Cardiac muscle cell (in vitro differentiated cells and primary cell): ENCODE data around the gene SPRYD3. TPM values are rescaled to one million over a fixed set of nuclear protein-coding genes. Genes with fewer than 3 reads are reported as not detected.

Experiments used
- DNase-seq, 2 donors: peaks; one replicate each; pipeline versions ENCODE4 v3.0.0 to v3.0.0-alpha.2; 2010 to 2017; ENCODE audit warnings: low read depth in 1 of 2, low spot score in 1 of 2
- H3K27ac ChIP-seq: fragments of 200-600 bp; sonication (generic); 2 replicates; pipeline ENCODE4 v1.5.1; 2016
- H3K27me3 ChIP-seq: fragments of 200-600 bp; sonication (generic); 2 replicates; pipeline ENCODE4 v1.6.0; 2016; ENCODE audit warnings: control low read depth
- H3K36me3 ChIP-seq: fragments of 200-600 bp; sonication (generic); 2 replicates; pipeline ENCODE4 v1.5.1; 2016; ENCODE audit warnings: control low read depth
- H3K4me1 ChIP-seq: fragments of 200-600 bp; sonication (generic); 2 replicates; pipeline ENCODE4 v1.8.1; 2017; ENCODE audit warnings: low read depth, mild to moderate bottlenecking, mixed run types
- H3K4me3 ChIP-seq: fragments of 200-600 bp; sonication (generic); 2 replicates; pipeline ENCODE4 v1.5.1; 2016; ENCODE audit warnings: mild to moderate bottlenecking
- H3K9me3 ChIP-seq: fragments of 200-600 bp; sonication (generic); 2 replicates; pipeline ENCODE4 v1.5.1; 2017; ENCODE audit warnings: low read depth, mild to moderate bottlenecking, control low read depth
- CTCF ChIP-seq: IDR thresholded peaks from 2 replicates; pipeline ENCODE4 v1.5.1; 2012; ENCODE audit warnings: low read depth, mild to moderate bottlenecking, low read length
- polyA plus RNA-seq: library from polyadenylated mRNA; unstranded; fragments of >200 nt; fragmentation: Nextera tagmentation; extraction: Ambion mirVana; gene quantifications from 2 replicates; pipeline ENCODE4 v1.2.1, GENCODE V29; 2016
- total RNA-seq: library from RNA; depleted of rRNA; stranded (reverse); fragments of >200 nt; gene quantifications from 2 replicates; pipeline ENCODE4 v1.2.3, GENCODE V29; 2016

SPRYD3 gene
- total and polyA plus RNA-seq, 2 experiments from 2014 or later, result 14.8 to 17.6 TPM

GRCh38 chr12:53051058-53051880 is 27.9 kb downstream of the SPRYD3 start:
- Histone ChIP-seq H3K36me3 (no peaks in the 10 kb centered on the region), H3K27me3 (no peaks in the 10 kb centered on the region), H3K4me1 (peaks cover 32% of the 10 kb centered on the region), H3K4me3 (no peak overlapping the region), H3K27ac (no peak overlapping the region), H3K9me3 (no peaks in the 10 kb centered on the region)
- TF ChIP-seq CTCF, result peak; percentile 13
- DNase-seq, result peak in 1 of 2 donors; percentile 77

- Histone ChIP-seq H3K9me3 (no peaks in the 10 kb centered on the region), H3K4me1 (peaks cover 32% of the 10 kb centered on the region), H3K36me3 (no peaks in the 10 kb centered on the region), H3K4me3 (no peak overlapping the region), H3K27me3 (no peaks in the 10 kb centered on the region), H3K27ac (no peak overlapping the region)
- DNase-seq, result no peak
- no peak for TF ChIP-seq CTCF
Observed at GRCh38 chr12:53050426-53051057, 28.6 kb downstream of the SPRYD3 start.

DNA sequence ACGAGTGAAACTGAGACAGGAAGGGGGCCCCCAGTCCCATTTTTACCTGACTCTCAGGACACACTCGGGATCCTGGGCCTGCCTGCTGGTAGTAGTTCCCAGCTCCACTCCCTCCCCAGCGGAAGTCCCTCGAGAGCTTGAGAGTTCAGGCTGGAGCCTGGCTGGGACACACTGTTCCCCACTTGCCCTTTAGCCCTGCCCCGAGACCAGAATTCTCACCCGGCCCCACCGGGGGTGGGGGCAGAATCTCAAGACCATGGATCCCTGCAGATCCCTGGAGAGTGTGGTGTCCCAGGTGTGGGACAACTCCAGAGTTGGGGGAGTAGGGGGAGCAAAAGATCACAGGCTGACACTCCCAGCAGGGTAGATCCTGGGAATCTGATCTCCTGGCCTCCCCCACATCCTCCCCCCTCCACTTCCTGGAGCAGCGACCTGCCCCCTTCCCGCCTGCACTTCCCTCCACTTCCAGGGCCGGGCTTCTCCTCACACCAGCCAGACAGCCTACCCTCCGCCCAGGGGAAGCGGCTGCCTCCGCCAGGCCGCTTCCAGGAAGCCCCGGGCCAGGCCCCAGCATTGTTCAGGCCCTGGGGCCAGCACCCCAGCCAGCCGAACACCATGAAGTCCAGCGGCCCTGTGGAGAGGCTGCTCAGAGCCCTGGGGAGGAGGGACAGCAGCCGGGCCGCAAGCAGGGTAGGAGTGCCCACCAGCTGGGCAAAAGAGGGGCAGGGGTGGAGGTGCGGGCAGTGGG is 29.4 kb downstream of the SPRYD3 start, which contains the start of gene TNS2:
Gene TNS2 (plus strand): TSS at position 495 of the 748 bp plus-strand sequence. CDS start 121 bp downstream, at position 616.
- Histone ChIP-seq H3K4me3 (no peak within 1 kb of the TSS), H3K27ac (peak within 1 kb of the TSS; percentile 97), H3K27me3 (no peaks in the 10 kb centered on the region), H3K9me3 (no peaks in the 10 kb centered on the region), H3K36me3 (no peaks in the 10 kb centered on the region), H3K4me1 (peaks cover 32% of the 10 kb centered on the region)
- TF ChIP-seq CTCF, result no peak
- DNase-seq, result peak; percentile 35 to 86

DNA sequence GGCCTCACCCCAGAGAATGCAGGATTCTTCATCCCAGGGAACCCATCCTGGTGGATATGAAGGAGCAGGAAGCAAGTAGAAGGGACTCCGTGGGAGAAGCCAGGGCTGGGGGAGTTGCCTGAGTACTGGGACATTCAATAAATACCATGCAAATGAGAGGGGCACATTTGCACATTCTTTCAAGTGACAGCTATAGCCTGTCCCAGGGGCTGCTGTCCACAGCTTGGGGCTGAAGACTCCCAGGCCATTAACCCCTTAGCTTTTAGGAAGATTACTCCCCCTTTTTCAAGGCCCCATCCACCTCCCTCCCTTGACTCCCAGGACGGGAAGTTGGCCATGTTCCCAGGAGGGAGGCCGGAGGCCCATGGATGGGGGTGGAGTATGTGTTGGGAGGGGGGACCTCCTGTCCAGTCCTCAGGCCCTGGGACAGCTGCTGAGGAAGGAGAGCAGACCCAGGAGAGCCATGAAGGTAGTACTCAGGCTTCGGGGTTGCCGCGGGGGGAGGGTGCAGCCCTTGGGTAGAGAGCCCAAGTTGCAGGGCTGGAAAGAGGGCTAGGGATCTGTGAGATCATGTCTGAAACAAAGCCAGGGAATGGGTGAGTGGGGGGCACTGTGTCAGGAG is 30.3 kb downstream of the SPRYD3 start:
- TF ChIP-seq CTCF, result no peak

More for the DNA sequence above, 30.3 kb downstream of the SPRYD3 start:
- peaks cover 29% of the 10 kb centered on the region for H3K4me1 ChIP-seq
- no peaks in the 10 kb centered on the region for H3K9me3 ChIP-seq
- H3K27ac ChIP-seq, result peak overlapping the region; percentile 97
- DNase-seq, result peak; percentile 84 to 88
- H3K27me3 ChIP-seq, result no peaks in the 10 kb centered on the region
- H3K4me3 ChIP-seq, result no peak overlapping the region
- H3K36me3 ChIP-seq, result no peaks in the 10 kb centered on the region
